HEK293T (cell line): ENCODE measurements around the gene MZT2B.
"Not testable (repeated sequence)": the region's sequence is repeated elsewhere in the genome, so short reads cannot be mapped to it uniquely, and the experiment has no call there.

ENCODE experiments used
- ARNT ChIP-seq: fragments of 450-650 bp; IDR thresholded peaks from 2 replicates; pipeline ENCODE4 v1.6.1; 2017; ENCODE audit warnings: mild to moderate bottlenecking
- FOXK2 ChIP-seq: fragments of 450-650 bp; IDR thresholded peaks from 2 replicates; pipeline ENCODE4 v1.6.1; 2016; ENCODE audit warnings: mild to moderate bottlenecking
- TARDBP ChIP-seq: fragments of 450-650 bp; IDR thresholded peaks from 2 replicates; pipeline ENCODE4 v1.6.1; 2016

- TF ChIP-seq ARNT, FOXK2, TARDBP: not testable (repeated sequence)
Observed at GRCh38 chr2:130140516-130140915, 41.5 kb upstream of the MZT2B start.
